OCI-LY3 (cell line): ENCODE measurements around the gene SPTSSB.

Experiments used
- EZH2phosphoT487 ChIP-seq: fragments of 200-600 bp; shearing (Covaris generic); IDR thresholded peaks from 2 replicates; pipeline ENCODE4 v1.6.1; 2018; ENCODE audit warnings: antibody characterized with exemption, mixed run types, low read depth
- TF ChIP-seq, protein P1 (sequence below): fragments of 200-600, 300-600 bp; sonication (generic); IDR thresholded peaks from 2 replicates; pipeline ENCODE4 v1.5.1; 2014; ENCODE audit warnings: antibody characterized with exemption, low read length, low read depth

DNA sequence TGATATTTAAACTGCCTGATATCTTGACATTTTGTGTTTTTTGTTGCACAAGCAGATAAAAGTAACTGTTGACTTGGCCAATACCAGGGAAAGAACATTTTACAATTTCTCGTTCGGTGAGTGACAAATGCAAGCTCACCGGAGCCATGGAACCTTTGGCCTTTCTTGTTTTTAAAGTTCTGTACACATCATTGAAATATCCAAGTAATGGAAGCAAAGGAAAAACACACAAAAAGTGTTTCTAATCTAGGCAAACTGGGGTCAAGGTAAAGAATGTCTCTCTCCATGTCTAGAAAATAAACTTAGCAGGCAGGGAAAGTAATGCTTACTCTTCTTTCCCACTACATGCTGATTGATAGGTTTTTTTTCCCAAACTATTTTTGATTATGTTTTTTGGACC is 27.8 kb downstream of the SPTSSB start:
- TF ChIP-seq, protein P1, sequence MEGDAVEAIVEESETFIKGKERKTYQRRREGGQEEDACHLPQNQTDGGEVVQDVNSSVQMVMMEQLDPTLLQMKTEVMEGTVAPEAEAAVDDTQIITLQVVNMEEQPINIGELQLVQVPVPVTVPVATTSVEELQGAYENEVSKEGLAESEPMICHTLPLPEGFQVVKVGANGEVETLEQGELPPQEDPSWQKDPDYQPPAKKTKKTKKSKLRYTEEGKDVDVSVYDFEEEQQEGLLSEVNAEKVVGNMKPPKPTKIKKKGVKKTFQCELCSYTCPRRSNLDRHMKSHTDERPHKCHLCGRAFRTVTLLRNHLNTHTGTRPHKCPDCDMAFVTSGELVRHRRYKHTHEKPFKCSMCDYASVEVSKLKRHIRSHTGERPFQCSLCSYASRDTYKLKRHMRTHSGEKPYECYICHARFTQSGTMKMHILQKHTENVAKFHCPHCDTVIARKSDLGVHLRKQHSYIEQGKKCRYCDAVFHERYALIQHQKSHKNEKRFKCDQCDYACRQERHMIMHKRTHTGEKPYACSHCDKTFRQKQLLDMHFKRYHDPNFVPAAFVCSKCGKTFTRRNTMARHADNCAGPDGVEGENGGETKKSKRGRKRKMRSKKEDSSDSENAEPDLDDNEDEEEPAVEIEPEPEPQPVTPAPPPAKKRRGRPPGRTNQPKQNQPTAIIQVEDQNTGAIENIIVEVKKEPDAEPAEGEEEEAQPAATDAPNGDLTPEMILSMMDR: no peak
- TF ChIP-seq EZH2phosphoT487: no peak
